Measurements from ENCODE around the gene DNAH14. TPM values are rescaled to one million over a fixed set of nuclear protein-coding genes. Genes with fewer than 3 reads are reported as not detected.

The DNAH14 gene
- total and polyA plus RNA-seq, 4 donors, result 2.7 to 19.8 (median 9.6) TPM

DNA sequence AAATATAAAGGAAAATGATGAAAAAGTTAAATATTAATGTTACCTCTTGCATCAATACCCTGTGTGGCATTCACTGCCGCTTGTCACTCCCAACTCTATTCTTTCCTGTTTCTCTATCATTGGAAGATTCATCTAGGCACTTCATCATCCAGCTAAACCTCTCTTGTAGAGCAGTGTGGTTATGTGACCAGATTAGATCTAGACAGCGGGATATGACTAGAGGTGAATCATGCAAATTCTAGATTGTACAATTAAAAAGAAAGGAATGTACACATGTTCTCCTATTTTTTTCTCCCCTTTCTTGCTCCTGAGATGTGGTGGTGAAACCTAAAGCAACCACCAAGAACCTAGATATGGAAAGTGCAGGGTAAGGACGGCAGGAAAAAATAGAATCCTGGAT, 324.3 kb downstream of the DNAH14 start:
- Histone ChIP-seq H3K9me3 (ENCODE audit: control insufficient read depth in 4 of 4, low read length in 3 of 4) (no peaks in the 10 kb centered on the region), H3K36me3 (ENCODE audit: control insufficient read depth in 4 of 4, insufficient read depth in 3 of 4, low read depth in 1 of 4, low read length in 3 of 4) (no peaks in the 10 kb centered on the region), H3K27me3 (ENCODE audit: control insufficient read depth in 4 of 4, insufficient read depth in 4 of 4, low read length in 3 of 4) (no peaks in the 10 kb centered on the region), H3K27ac (ENCODE audit: low read depth in 1 of 2, low read length in 2 of 2) (no peak overlapping the region), H3K9ac (ENCODE audit: low read depth in 1 of 2, low read length in 2 of 2) (no peak overlapping the region), H3K4me1 (ENCODE audit: control insufficient read depth in 4 of 4, insufficient read depth in 4 of 4, low read length in 3 of 4) (no peaks in the 10 kb centered on the region), H3K4me3 (ENCODE audit: low read depth in 1 of 3, low read length in 3 of 3) (no peak overlapping the region)
- no peak for DNase-seq (ENCODE audit: low spot score)
- WGBS, result 92% methylated on average over 3 of the region's 3 CpGs
- TF ChIP-seq HNF4A (conservative IDR thresholded peaks at IDR 0.05), result no peak
- no peak for TF ChIP-seq FOXA2 (IDR thresholded peaks at IDR 0.05)
- TF ChIP-seq JUND (IDR thresholded peaks at IDR 0.05), result no peak
- no peak for TF ChIP-seq NR2F2 (IDR thresholded peaks at IDR 0.05)
- TF ChIP-seq, protein P1, sequence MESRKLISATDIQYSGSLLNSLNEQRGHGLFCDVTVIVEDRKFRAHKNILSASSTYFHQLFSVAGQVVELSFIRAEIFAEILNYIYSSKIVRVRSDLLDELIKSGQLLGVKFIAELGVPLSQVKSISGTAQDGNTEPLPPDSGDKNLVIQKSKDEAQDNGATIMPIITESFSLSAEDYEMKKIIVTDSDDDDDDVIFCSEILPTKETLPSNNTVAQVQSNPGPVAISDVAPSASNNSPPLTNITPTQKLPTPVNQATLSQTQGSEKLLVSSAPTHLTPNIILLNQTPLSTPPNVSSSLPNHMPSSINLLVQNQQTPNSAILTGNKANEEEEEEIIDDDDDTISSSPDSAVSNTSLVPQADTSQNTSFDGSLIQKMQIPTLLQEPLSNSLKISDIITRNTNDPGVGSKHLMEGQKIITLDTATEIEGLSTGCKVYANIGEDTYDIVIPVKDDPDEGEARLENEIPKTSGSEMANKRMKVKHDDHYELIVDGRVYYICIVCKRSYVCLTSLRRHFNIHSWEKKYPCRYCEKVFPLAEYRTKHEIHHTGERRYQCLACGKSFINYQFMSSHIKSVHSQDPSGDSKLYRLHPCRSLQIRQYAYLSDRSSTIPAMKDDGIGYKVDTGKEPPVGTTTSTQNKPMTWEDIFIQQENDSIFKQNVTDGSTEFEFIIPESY (IDR thresholded peaks at IDR 0.05), result no peak
- TF ChIP-seq FOXA1 (IDR thresholded peaks at IDR 0.05), result no peak
- TF ChIP-seq, protein P2, sequence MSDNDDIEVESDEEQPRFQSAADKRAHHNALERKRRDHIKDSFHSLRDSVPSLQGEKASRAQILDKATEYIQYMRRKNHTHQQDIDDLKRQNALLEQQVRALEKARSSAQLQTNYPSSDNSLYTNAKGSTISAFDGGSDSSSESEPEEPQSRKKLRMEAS (IDR thresholded peaks at IDR 0.05), result no peak

DNA sequence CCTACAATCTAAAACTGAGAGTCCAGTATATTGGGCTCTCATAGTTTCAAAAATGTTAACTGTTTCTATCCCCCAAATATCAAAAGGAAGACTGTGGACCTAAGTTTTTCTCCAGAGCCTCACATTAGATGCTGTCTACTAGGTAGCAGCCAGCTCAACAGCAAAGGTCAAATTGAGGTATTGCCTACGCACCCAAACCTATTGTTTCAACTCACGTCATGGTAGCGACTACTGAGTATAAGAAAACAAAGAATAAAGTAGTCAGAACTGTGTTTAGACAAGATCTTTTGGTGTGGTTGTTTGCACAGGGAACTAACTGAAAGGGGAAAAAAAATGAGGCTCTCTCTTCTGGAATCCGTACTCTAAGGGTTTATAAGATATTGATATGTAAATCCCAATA, 325.2 kb downstream of the DNAH14 start:
- no peak overlapping the region for H3K9ac ChIP-seq (ENCODE audit: low read depth in 1 of 2, low read length in 2 of 2)
- no peaks in the 10 kb centered on the region for H3K4me1 ChIP-seq (ENCODE audit: control insufficient read depth in 4 of 4, insufficient read depth in 4 of 4, low read length in 3 of 4)
- no peak overlapping the region for H3K27ac ChIP-seq (ENCODE audit: low read depth in 1 of 2, low read length in 2 of 2)
- H3K4me3 ChIP-seq (ENCODE audit: low read depth in 1 of 3, low read length in 3 of 3), result no peak overlapping the region
- WGBS, result 96% methylated on average over 4 of the region's 4 CpGs
- no peaks in the 10 kb centered on the region for H3K9me3 ChIP-seq (ENCODE audit: control insufficient read depth in 4 of 4, low read length in 3 of 4)
- DNase-seq (ENCODE audit: low spot score), result no peak
- TF ChIP-seq, protein P3, sequence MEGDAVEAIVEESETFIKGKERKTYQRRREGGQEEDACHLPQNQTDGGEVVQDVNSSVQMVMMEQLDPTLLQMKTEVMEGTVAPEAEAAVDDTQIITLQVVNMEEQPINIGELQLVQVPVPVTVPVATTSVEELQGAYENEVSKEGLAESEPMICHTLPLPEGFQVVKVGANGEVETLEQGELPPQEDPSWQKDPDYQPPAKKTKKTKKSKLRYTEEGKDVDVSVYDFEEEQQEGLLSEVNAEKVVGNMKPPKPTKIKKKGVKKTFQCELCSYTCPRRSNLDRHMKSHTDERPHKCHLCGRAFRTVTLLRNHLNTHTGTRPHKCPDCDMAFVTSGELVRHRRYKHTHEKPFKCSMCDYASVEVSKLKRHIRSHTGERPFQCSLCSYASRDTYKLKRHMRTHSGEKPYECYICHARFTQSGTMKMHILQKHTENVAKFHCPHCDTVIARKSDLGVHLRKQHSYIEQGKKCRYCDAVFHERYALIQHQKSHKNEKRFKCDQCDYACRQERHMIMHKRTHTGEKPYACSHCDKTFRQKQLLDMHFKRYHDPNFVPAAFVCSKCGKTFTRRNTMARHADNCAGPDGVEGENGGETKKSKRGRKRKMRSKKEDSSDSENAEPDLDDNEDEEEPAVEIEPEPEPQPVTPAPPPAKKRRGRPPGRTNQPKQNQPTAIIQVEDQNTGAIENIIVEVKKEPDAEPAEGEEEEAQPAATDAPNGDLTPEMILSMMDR (IDR thresholded peaks at IDR 0.05; ENCODE audit: low read depth, low read length, missing input control), result no peak
- TF ChIP-seq HNF4A (conservative IDR thresholded peaks at IDR 0.05) (no peak), TAF1 (conservative IDR thresholded peaks at IDR 0.05) (no peak), NR2F2 (IDR thresholded peaks at IDR 0.05) (no peak), HNF4G (IDR thresholded peaks at IDR 0.05) (no peak), SP1 (IDR thresholded peaks at IDR 0.05) (no peak), GABPA (IDR thresholded peaks at IDR 0.05 in 1 of 2, conservative IDR thresholded peaks at IDR 0.05 in 1 of 2) (no peak), EGR1 (IDR thresholded peaks at IDR 0.05; ENCODE audit: low read depth in 2 of 2) (no peak), FOXA2 (IDR thresholded peaks at IDR 0.05) (no peak), RAD21 (IDR thresholded peaks at IDR 0.05) (no peak), JUND (IDR thresholded peaks at IDR 0.05) (no peak), RXRA (IDR thresholded peaks at IDR 0.05) (no peak), YY1 (IDR thresholded peaks at IDR 0.05) (no peak), FOXA1 (IDR thresholded peaks at IDR 0.05) (no peak)
- TF ChIP-seq, protein P4, sequence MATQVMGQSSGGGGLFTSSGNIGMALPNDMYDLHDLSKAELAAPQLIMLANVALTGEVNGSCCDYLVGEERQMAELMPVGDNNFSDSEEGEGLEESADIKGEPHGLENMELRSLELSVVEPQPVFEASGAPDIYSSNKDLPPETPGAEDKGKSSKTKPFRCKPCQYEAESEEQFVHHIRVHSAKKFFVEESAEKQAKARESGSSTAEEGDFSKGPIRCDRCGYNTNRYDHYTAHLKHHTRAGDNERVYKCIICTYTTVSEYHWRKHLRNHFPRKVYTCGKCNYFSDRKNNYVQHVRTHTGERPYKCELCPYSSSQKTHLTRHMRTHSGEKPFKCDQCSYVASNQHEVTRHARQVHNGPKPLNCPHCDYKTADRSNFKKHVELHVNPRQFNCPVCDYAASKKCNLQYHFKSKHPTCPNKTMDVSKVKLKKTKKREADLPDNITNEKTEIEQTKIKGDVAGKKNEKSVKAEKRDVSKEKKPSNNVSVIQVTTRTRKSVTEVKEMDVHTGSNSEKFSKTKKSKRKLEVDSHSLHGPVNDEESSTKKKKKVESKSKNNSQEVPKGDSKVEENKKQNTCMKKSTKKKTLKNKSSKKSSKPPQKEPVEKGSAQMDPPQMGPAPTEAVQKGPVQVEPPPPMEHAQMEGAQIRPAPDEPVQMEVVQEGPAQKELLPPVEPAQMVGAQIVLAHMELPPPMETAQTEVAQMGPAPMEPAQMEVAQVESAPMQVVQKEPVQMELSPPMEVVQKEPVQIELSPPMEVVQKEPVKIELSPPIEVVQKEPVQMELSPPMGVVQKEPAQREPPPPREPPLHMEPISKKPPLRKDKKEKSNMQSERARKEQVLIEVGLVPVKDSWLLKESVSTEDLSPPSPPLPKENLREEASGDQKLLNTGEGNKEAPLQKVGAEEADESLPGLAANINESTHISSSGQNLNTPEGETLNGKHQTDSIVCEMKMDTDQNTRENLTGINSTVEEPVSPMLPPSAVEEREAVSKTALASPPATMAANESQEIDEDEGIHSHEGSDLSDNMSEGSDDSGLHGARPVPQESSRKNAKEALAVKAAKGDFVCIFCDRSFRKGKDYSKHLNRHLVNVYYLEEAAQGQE (IDR thresholded peaks at IDR 0.05), result no peak
- TF ChIP-seq, protein P5, sequence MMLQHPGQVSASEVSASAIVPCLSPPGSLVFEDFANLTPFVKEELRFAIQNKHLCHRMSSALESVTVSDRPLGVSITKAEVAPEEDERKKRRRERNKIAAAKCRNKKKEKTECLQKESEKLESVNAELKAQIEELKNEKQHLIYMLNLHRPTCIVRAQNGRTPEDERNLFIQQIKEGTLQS (IDR thresholded peaks at IDR 0.05), result no peak
- TF ChIP-seq, protein P1 (IDR thresholded peaks at IDR 0.05), result no peak
- TF ChIP-seq, protein P2 (IDR thresholded peaks at IDR 0.05), result no peak
- no peaks in the 10 kb centered on the region for H3K27me3 ChIP-seq (ENCODE audit: control insufficient read depth in 4 of 4, insufficient read depth in 4 of 4, low read length in 3 of 4)
- H3K36me3 ChIP-seq (ENCODE audit: control insufficient read depth in 4 of 4, insufficient read depth in 3 of 4, low read depth in 1 of 4, low read length in 3 of 4), result no peaks in the 10 kb centered on the region
